Bronchial epithelial cell (primary cell): ENCODE measurements around the gene TPD52L2. TPM values are rescaled to one million over a fixed set of nuclear protein-coding genes. Genes with fewer than 3 reads are reported as not detected.
"Not testable (repeated sequence)": the region's sequence is repeated elsewhere in the genome, so short reads cannot be mapped to it uniquely, and the experiment has no call there.

Experiments
- DNase-seq: peaks from one replicate; pipeline ENCODE4 v3.0.0-alpha.2; 2010; ENCODE audit warnings: low read depth
- FAIRE-seq: peaks from 2 replicates; lab custom pipeline; 2011; peaks lifted over from hg19 to GRCh38; lab: Jason Lieb, UNC
- H3K27me3 ChIP-seq: 2 replicates; pipeline ENCODE4 v1.5.1; 2011; ENCODE audit warnings: low read length; ENCODE audit not compliant: control insufficient read depth, insufficient read depth
- H3K36me3 ChIP-seq: 2 replicates; pipeline ENCODE4 v1.5.1; 2011; ENCODE audit warnings: low read length; ENCODE audit not compliant: control insufficient read depth, insufficient read depth
- H3K4me3 ChIP-seq: 2 replicates; pipeline ENCODE4 v1.5.1; 2011; ENCODE audit warnings: mild to moderate bottlenecking, low read depth, low read length, control low read depth
- CTCF ChIP-seq: IDR thresholded peaks from 2 replicates; pipeline ENCODE4 v1.5.1; 2011; ENCODE audit warnings: mild to moderate bottlenecking, moderate library complexity, low read length, control low read depth, inconsistent platforms; ENCODE audit not compliant: insufficient read depth, severe bottlenecking
- total RNA-seq: library from RNA; depleted of rRNA; stranded (reverse); fragments of >200 nt; gene quantifications from 2 replicates; pipeline ENCODE4 v1.2.1, GENCODE V29; 2014

The TPD52L2 gene
- total RNA-seq, 1 donor from 2014 or later: 172 TPM

GRCh38 chr20:63868264-63868663 lies 3.2 kb downstream of the TPD52L2 start:
- no peak for FAIRE-seq
- H3K36me3 ChIP-seq: peaks cover 15% of the 10 kb centered on the region
- no peaks in the 10 kb centered on the region for H3K27me3 ChIP-seq
- H3K4me3 ChIP-seq: no peak overlapping the region
- TF ChIP-seq CTCF: no peak
- no peak for DNase-seq

DNA sequence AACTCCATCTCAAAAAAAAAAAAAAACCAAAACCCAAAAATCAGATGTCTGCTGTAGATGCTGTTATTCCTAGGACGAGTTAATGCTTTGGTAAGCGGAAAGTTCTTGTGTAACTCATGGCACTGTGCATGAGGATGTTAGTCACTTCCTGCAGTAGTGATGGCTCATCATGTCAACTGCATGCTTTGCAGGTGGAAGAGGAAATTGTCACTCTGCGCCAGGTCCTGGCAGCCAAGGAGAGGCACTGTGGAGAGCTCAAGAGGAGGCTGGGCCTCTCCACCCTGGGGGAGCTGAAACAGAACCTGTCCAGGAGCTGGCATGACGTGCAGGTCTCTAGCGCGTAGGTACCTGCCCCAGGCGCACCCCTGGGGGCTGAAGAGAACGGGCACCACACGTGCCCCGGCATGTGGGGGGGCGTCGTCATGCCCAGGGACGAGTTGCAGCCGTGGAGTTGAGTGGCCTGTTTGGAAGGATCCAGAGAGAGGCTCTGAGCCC lies 8.5 kb downstream of the TPD52L2 start:
- Histone ChIP-seq H3K4me3 (no peak overlapping the region), H3K36me3 (peaks cover 45% of the 10 kb centered on the region), H3K27me3 (no peaks in the 10 kb centered on the region)
- FAIRE-seq: peak; percentile 95
- no peak for TF ChIP-seq CTCF
- DNase-seq: peak; percentile 97

DNA sequence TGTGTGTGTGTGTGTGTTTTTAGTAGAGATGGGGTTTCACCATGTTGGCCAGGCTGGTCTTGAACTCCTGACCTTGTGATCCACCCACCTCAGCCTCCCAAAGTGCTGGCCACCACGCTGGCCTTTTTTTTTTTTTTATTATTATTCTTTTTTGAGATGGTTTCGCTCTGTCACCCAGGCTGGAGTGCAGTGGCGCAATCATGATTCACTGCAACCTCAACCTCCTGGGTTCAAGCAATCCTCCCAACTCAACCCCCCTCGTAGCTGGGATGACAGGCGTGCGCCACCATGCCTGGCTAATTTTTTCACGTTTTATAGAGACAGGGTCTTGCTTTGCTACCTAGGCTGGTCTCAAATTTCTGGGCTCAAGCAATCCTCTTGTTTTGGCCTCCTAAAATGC lies 9.2 kb downstream of the TPD52L2 start:
- H3K4me3 ChIP-seq, FAIRE-seq, H3K27me3 ChIP-seq, DNase-seq: not testable (repeated sequence)
- peaks cover 46% of the 10 kb centered on the region for H3K36me3 ChIP-seq

GRCh38 chr20:63876489-63877036 lies 11.5 kb downstream of the TPD52L2 start:
- Histone ChIP-seq H3K36me3 (peaks cover 46% of the 10 kb centered on the region), H3K4me3 (no peak overlapping the region), H3K27me3 (no peaks in the 10 kb centered on the region)
- TF ChIP-seq CTCF: no peak
- no peak for DNase-seq
- FAIRE-seq: no peak

DNA sequence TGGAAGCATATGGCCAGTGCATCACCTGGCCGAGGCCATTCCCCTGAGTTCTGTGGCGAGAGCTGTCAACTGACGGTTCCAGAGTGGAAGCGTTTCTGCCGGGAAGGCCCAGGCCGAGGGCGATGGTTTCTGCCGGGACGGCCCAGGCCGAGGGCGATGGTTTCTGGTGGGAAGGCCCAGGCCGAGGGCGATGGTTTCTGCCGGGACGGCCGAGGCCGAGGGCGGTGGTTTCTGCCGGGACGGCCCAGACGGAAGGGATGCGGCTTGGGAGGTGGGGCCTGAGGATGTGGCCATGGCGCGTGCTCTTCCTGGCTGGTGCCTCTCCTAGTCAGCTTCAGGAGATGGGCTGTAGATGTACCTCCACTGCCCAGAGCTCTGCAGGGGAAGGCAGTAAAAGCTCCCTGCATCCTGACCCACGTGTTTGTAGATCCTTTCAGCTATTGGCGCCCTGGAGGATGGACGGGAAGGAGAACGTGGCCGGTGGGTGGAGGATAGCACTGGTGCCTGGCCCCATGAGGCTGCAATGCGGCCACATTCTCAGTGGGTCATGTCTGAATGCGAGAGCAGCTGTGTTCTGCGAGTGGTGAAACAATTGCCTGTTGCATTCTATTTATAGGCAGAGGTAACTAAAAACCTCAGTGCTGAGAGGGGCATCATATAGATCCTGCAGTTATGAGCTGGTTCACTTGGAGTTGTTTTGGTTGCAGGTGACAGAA lies 12.8 kb downstream of the TPD52L2 start:
- no peak for FAIRE-seq
- DNase-seq: no peak
- no peak overlapping the region for H3K4me3 ChIP-seq
- no peak for TF ChIP-seq CTCF
- peaks cover 54% of the 10 kb centered on the region for H3K36me3 ChIP-seq
- H3K27me3 ChIP-seq: no peaks in the 10 kb centered on the region

DNA sequence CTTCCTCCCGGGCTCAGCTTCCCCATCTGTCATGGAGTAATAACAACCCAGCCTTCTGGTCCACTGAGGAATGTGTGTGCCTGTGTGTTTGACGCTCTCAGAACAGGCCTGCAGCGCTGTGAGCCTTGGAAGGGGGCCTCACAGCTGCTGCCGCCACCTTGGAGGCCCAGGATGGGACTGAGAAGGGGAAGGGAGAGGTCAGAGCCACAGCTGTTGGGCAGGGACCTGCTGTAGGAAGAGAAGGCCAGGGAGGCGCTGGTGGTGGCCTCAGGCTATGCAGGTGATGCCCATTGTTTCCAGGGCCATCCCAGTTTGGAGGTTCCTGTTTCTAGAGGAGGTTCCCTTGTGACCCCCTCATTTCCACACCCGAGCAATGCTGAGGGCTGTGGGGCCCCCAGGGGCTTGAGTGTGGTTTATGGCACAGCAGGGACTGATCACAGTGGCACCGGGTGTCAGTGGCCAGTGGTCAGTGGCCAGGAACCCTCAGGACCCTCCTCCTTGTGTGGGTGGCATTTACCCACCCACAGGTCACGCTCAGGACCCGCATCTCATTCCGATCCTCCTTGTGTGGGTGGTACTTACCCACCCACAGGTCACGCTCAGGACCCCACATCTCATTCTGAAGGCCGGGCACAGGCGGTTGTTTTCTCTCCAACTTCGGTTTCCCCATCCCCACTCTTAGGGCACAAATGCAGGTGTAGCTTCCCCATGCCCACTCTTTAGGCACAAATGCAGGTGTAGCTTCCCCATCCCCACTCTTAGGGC lies 14.0 kb downstream of the TPD52L2 start:
- DNase-seq (no peak), FAIRE-seq (no peak)
- no peak overlapping the region for H3K4me3 ChIP-seq
- H3K36me3 ChIP-seq: peaks cover 60% of the 10 kb centered on the region
- no peak for TF ChIP-seq CTCF
- no peaks in the 10 kb centered on the region for H3K27me3 ChIP-seq

DNA sequence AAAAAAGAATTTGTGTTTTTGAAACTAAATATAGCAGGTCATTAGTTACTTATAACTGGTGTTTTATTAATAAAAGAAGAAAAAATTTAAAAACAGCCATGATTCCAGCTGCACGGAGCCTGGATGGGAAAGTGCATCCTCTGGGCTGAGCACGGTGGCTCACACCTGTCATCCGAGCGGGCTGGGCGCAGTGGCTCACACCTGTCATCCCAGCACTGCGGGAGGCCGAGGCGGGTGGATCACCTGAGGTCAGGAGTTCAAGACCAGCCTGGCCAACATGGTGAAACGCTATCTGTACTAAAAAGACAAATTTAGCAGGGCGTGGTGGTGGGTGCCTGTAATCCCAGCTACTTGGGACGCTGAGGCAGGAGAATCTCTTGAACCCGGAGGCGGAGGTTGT lies 15.8 kb downstream of the TPD52L2 start:
- not testable (repeated sequence) for FAIRE-seq, H3K4me3 ChIP-seq, H3K27me3 ChIP-seq, DNase-seq
- H3K36me3 ChIP-seq: peaks cover 57% of the 10 kb centered on the region
